NB4 (cell line): Measurements from ENCODE around the gene NEK5.

Source experiments
- POLR2A ChIP-seq: IDR thresholded peaks from 2 replicates; pipeline ENCODE4 v1.6.1; 2011; ENCODE audit warnings: mild to moderate bottlenecking; ENCODE audit not compliant: insufficient read length; ENCODE audit errors: extremely low read depth
- TF ChIP-seq, protein P1 (sequence below): IDR thresholded peaks from one replicate; pipeline ENCODE4 v1.5.1; 2012; ENCODE audit warnings: low read depth, low read length

- TF ChIP-seq, protein P1, sequence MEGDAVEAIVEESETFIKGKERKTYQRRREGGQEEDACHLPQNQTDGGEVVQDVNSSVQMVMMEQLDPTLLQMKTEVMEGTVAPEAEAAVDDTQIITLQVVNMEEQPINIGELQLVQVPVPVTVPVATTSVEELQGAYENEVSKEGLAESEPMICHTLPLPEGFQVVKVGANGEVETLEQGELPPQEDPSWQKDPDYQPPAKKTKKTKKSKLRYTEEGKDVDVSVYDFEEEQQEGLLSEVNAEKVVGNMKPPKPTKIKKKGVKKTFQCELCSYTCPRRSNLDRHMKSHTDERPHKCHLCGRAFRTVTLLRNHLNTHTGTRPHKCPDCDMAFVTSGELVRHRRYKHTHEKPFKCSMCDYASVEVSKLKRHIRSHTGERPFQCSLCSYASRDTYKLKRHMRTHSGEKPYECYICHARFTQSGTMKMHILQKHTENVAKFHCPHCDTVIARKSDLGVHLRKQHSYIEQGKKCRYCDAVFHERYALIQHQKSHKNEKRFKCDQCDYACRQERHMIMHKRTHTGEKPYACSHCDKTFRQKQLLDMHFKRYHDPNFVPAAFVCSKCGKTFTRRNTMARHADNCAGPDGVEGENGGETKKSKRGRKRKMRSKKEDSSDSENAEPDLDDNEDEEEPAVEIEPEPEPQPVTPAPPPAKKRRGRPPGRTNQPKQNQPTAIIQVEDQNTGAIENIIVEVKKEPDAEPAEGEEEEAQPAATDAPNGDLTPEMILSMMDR: no peak
- no peak for TF ChIP-seq POLR2A
Measured at GRCh38 chr13:52156724-52157261, 27.9 kb upstream of the NEK5 start.
